ENCODE data around the gene MGMT.

MGMT gene

GRCh38 chr10:129459762-129460539 is 7.1 kb upstream of the MGMT start:
- DNase-seq = no peak

GRCh38 chr10:129462257-129462795 is 4.7 kb upstream of the MGMT start:
- DNase-seq = no peak

GRCh38 chr10:129464251-129464650 is 2.8 kb upstream of the MGMT start:
- no peak for DNase-seq

GRCh38 chr10:129465796-129466702 is 992 bp upstream of the MGMT start:
- DNase-seq = no peak

GRCh38 chr10:129467359-129468064 is 471 bp downstream of the MGMT start:
- DNase-seq = peak; percentile 56

GRCh38 chr10:129468187-129468586 is 1.1 kb downstream of the MGMT start:
- no peak for DNase-seq

- DNase-seq = no peak
Measured at GRCh38 chr10:129470103-129470851, 3.2 kb downstream of the MGMT start.

- DNase-seq = no peak
Measured at GRCh38 chr10:129471447-129472175, 4.6 kb downstream of the MGMT start.

GRCh38 chr10:129472696-129473555 is 5.9 kb downstream of the MGMT start:
- DNase-seq = no peak

GRCh38 chr10:129474642-129475041 is 7.6 kb downstream of the MGMT start:
- DNase-seq = no peak

- DNase-seq = no peak
Measured at GRCh38 chr10:129476431-129476830, 9.4 kb downstream of the MGMT start.

- no peak for DNase-seq
Measured at GRCh38 chr10:129477051-129477450, 10.0 kb downstream of the MGMT start.

- no peak for DNase-seq
Measured at GRCh38 chr10:129481641-129482040, 14.6 kb downstream of the MGMT start.

- no peak for DNase-seq
Measured at GRCh38 chr10:129483430-129484010, 16.5 kb downstream of the MGMT start.

- DNase-seq = no peak
Measured at GRCh38 chr10:129486805-129487204, 19.8 kb downstream of the MGMT start.

- peak; percentile 23 for DNase-seq
Measured at GRCh38 chr10:129491123-129491734, 24.2 kb downstream of the MGMT start.

GRCh38 chr10:129494176-129494575 is 27.1 kb downstream of the MGMT start:
- no peak for DNase-seq

- DNase-seq = no peak
Measured at GRCh38 chr10:129494740-129495139, 27.7 kb downstream of the MGMT start.

- no peak for DNase-seq
Measured at GRCh38 chr10:129495256-129495655, 28.2 kb downstream of the MGMT start.

GRCh38 chr10:129495698-129496097 is 28.7 kb downstream of the MGMT start:
- peak; percentile 53 for DNase-seq
